GM12878 (cell line): ENCODE results near the gene TOB2. TPM values are rescaled to one million over a fixed set of nuclear protein-coding genes. Genes with fewer than 3 reads are reported as not detected.

Experiments
- ATAC-seq: fragments of 200-7000 bp; cut with Tn5 transposase; 3 replicates; pipeline ENCODE4 v1.9.1; 2020; ENCODE audit warnings: mild to moderate bottlenecking, moderate library complexity
- BruUV-seq: library from RNA; stranded (reverse); fragments of 400-500 nt; replicated peaks from 2 replicates; lab custom pipeline; 2021; lab: Mats Ljungman, UMichigan
- CTCF ChIA-PET: fragments of 300-600 bp; sonication (Branson Sonifier 250); formaldehyde crosslinking; extraction: SDS; loops from one replicate; lab custom pipeline; 2021; ENCODE audit warnings: inconsistent platforms; lab: Yijun Ruan, JAX
- POLR2A ChIA-PET: fragments of 350-600 bp; formaldehyde crosslinking; extraction: SDS; loops from one replicate; lab custom pipeline; 2021; ENCODE audit warnings: inconsistent platforms; lab: Charles Lee
- RAD21 ChIA-PET: fragments of 300-600 bp; sonication (Branson Sonifier 250); formaldehyde crosslinking; loops from one replicate; lab custom pipeline; 2023; ENCODE audit warnings: antibody characterized with exemption; ENCODE audit not compliant: unreplicated experiment; lab: Charles Lee
- SMC1A ChIA-PET: fragments of 300-600 bp; sonication (Branson Sonifier 250); formaldehyde crosslinking; loops from one replicate; lab custom pipeline; 2023; ENCODE audit not compliant: unreplicated experiment, uncharacterized antibody; lab: Charles Lee
- DNase-seq: peaks from one replicate; pipeline ENCODE4 v3.0.0-alpha.2; 2011; ENCODE audit warnings: low read depth, low spot score
- FAIRE-seq: peaks from 3 replicates; lab custom pipeline; 2011; peaks lifted over from hg19 to GRCh38; lab: Jason Lieb, UNC
- H2AFZ ChIP-seq: 2 replicates; pipeline ENCODE4 v1.6.0; 2011; ENCODE audit warnings: low read depth, low read length, control low read depth; ENCODE audit not compliant: control insufficient read depth
- H3K27ac ChIP-seq: 2 replicates; pipeline ENCODE4 v1.5.1; 2011; ENCODE audit warnings: control low read depth; ENCODE audit not compliant: control insufficient read depth, insufficient read depth
- H3K27me3 ChIP-seq, 2 experiments: replicated peaks in 1 of 2; 2 replicates each; pipeline versions ENCODE4 v1.6.0 to v1.6.1; 2011; ENCODE audit warnings: low read length in 1 of 2; ENCODE audit not compliant: control insufficient read depth in 2 of 2, insufficient read depth in 2 of 2
- H3K36me3 ChIP-seq, 2 experiments: 2 replicates each; pipeline ENCODE4 v1.5.1; 2011; ENCODE audit warnings: low read length in 1 of 2; ENCODE audit not compliant: control insufficient read depth in 2 of 2, insufficient read depth in 2 of 2
- H3K4me1 ChIP-seq: 2 replicates; pipeline ENCODE4 v1.6.1; 2011; ENCODE audit warnings: mild to moderate bottlenecking, low read length, moderate library complexity, mixed read lengths; ENCODE audit not compliant: control insufficient read depth, insufficient read depth
- H3K4me2 ChIP-seq: 2 replicates; pipeline ENCODE4 v1.6.0; 2011; ENCODE audit warnings: control low read depth; ENCODE audit not compliant: control insufficient read depth, insufficient read depth
- H3K4me3 ChIP-seq: fragments of 200-600 bp; sonication (generic); 2 replicates; pipeline ENCODE4 v1.5.1; 2016
- H3K79me2 ChIP-seq: 2 replicates; pipeline ENCODE4 v1.6.0; 2011; ENCODE audit warnings: low read length; ENCODE audit not compliant: control insufficient read depth, insufficient read depth
- H3K9ac ChIP-seq: 2 replicates; pipeline ENCODE4 v1.8.0; 2011; ENCODE audit warnings: low read length, control low read depth, mixed read lengths; ENCODE audit not compliant: control insufficient read depth, insufficient read depth
- H3K9me3 ChIP-seq: replicated peaks from 3 replicates; pipeline ENCODE4 v1.5.1; 2011; ENCODE audit warnings: mild to moderate bottlenecking, low read length; ENCODE audit not compliant: control insufficient read depth, insufficient read depth
- H4K20me1 ChIP-seq: 2 replicates; pipeline ENCODE4 v1.6.0; 2011; ENCODE audit not compliant: control insufficient read depth, insufficient read depth
- CHD4 ChIP-seq: fragments of 200-600 bp; sonication (generic); IDR thresholded peaks from 2 replicates; pipeline ENCODE4 v1.6.1; 2016; ENCODE audit warnings: mild to moderate bottlenecking
- KLF5 ChIP-seq: fragments of 450-650 bp; IDR thresholded peaks from 2 replicates; pipeline ENCODE4 v1.6.1; 2014; ENCODE audit warnings: mild to moderate bottlenecking; ENCODE audit not compliant: partially characterized antibody
- MEF2B ChIP-seq: fragments of 450-650 bp; IDR thresholded peaks from 2 replicates; pipeline ENCODE4 v1.6.1; 2018; ENCODE audit warnings: mild to moderate bottlenecking, moderate library complexity; ENCODE audit not compliant: partially characterized antibody, poor library complexity, severe bottlenecking
- NR2C1 ChIP-seq: fragments of 450-650 bp; IDR thresholded peaks from 2 replicates; pipeline ENCODE4 v1.6.1; 2017; ENCODE audit warnings: antibody characterized with exemption, mild to moderate bottlenecking, moderate library complexity
- POU2F2 ChIP-seq: IDR thresholded peaks from 3 replicates; pipeline ENCODE4 v1.6.1; 2011; ENCODE audit warnings: low read depth, mild to moderate bottlenecking, low read length, borderline replicate concordance
- WGBS: methylation state at CpG from one replicate; pipeline ENCODE4 v1.1.6; 2016; ENCODE audit warnings: low lambda C conversion rate; ENCODE audit not compliant: insufficient replicate concordance, insufficient coverage; ENCODE audit errors: missing lambda C conversion rate; 5-methylcytosine and 5-hydroxymethylcytosine counted together
- in situ Hi-C: fragments of 300-500 bp; cut with MboI; formaldehyde crosslinking; loops from 9 replicates; pipeline ENCODE4 v1.14.3; 2018; ENCODE audit warnings: mixed read lengths
- intact Hi-C: fragments of 100-400 bp; cut with micrococcal nuclease; formaldehyde crosslinking; loops from one replicate; pipeline ENCODE4 v1.14.2; 2022; ENCODE audit not compliant: unreplicated experiment
- polyA plus RNA-seq, 11 experiments: library from polyadenylated mRNA; depleted of rRNA in 4 of 11; unstranded in 6 of 11; stranded (reverse) in 5 of 11; fragments of >200 nt; fragmentation: Nextera tagmentation in 4 of 11; fragmentation: Illumina TruSeq in 1 of 11; extraction: Ambion mirVana in 4 of 11; extraction: Trizol in 1 of 11; gene quantifications; 1 replicate in 1 of 11; 2 replicates in 10 of 11; pipeline versions ENCODE4 v1.2.1 to v1.2.3, GENCODE V29; 2011 to 2016; ENCODE audit warnings: inconsistent platforms in 2 of 11, missing spikeins in 2 of 11, low read depth in 1 of 11
- total RNA-seq, 4 experiments: library from RNA; depleted of rRNA in 3 of 4; stranded (reverse); fragments of >200 nt in 3 of 4; fragmentation: Illumina TruSeq in 1 of 4; extraction: Trizol in 1 of 4; gene quantifications; 2 replicates each; pipeline versions ENCODE4 v1.2.1 to v1.2.3, GENCODE V29; 2013 to 2021
- TF ChIP-seq, protein P1 (sequence below): fragments of 150-350 bp; IDR thresholded peaks from 2 replicates; pipeline ENCODE4 v1.6.1; 2016; ENCODE audit warnings: low read depth, low read length
- TF ChIP-seq, protein P2 (sequence below): fragments of 450-650 bp; formaldehyde crosslinking; IDR thresholded peaks from 2 replicates; pipeline ENCODE4 v1.4.0; 2020; ENCODE audit warnings: mild to moderate bottlenecking, moderate library complexity

TOB2 gene
- total and polyA plus RNA-seq, 10 of the 15 experiments (the other 5 are each of a cell fraction or from before 2014, with no cell fraction given): 4.5 to 32.0 (median 15.1) TPM

DNA sequence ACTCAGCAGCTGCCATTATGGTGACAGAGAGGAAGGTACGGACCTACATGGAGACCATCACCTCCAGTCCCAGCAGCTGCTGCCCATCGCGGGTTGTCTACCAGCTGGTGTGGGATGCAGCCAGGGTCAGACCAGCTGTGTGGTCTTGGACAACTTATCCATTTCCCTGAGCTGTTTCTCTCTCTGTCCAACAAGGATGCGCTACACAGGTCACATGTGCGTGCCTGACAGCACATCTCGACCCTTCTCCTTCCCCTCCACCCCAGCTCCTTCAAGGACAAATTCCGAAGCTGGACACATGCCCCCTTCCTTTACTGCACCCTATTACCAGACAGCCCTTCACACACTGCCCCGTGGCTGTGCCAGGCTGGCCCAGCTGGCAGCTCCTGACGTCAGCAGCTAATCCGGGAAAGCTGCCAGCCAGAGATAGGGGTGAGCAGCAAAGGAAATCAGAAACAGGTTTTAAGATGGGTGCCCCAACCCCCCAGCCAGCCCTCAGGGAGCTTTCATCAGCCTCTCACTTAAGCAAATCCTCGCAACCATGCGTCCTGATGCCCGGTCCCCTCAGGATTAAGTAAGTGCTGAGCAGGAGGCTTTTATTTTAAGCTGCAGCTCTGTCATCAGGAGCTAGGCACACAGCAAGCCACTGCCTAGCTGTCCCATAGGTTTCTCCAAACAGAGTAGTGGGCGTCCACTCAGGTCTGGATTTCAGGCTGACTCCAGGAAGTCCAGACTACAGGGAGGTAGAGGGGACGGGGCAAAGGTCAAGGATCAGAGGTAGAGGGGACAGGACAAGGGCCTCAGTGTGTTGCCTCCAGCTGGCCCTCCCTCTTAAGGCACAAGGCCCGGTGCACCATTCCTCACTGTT is 44.6 kb downstream of the TOB2 start:
- intact Hi-C loops: no loop called here
- DNase-seq: no peak
- FAIRE-seq: no peak
- no TSS peak for BruUV-seq
- ChIA-PET SMC1A (interaction anchor here (0.7 to 4.7 kb wide), 12 partner anchors 43 to 150 kb away, joined by 3 to 62 read pairs (median 4); partner anchors contain the start of genes ACO2 and PHF5A), RAD21 (interaction anchor here (0.6 to 5.4 kb wide), 14 partner anchors 20 to 479 kb away, joined by 3 to 67 read pairs (median 7); partner anchors contain the start of genes ACO2, PHF5A, PMM1 and POLR3H), CTCF (interaction anchor here (0.6 to 7.8 kb wide), 20 partner anchors 17 to 185 kb away, joined by 3 to 141 read pairs (median 11); partner anchors contain the start of genes ACO2, PHF5A and POLR3H), POLR2A (interaction anchor here (0.5 to 0.9 kb wide), 3 partner anchors 9 to 148 kb away, joined by 3 read pairs; no protein-coding TSS in a partner anchor)
- no peak overlapping the region for H3K9ac ChIP-seq
- no peaks in the 10 kb centered on the region for H4K20me1 ChIP-seq
- H3K4me3 ChIP-seq: no peak overlapping the region
- H3K9me3 ChIP-seq: no peaks in the 10 kb centered on the region
- H3K4me1 ChIP-seq: peaks cover 14% of the 10 kb centered on the region
- in situ Hi-C loops: loop anchor here (5.0 kb wide), 1 partner anchor 115 kb away; no protein-coding TSS in a partner anchor
- H3K4me2 ChIP-seq: no peak overlapping the region
- TF ChIP-seq POU2F2: no peak
- no peak for TF ChIP-seq CHD4
- TF ChIP-seq, protein P1, sequence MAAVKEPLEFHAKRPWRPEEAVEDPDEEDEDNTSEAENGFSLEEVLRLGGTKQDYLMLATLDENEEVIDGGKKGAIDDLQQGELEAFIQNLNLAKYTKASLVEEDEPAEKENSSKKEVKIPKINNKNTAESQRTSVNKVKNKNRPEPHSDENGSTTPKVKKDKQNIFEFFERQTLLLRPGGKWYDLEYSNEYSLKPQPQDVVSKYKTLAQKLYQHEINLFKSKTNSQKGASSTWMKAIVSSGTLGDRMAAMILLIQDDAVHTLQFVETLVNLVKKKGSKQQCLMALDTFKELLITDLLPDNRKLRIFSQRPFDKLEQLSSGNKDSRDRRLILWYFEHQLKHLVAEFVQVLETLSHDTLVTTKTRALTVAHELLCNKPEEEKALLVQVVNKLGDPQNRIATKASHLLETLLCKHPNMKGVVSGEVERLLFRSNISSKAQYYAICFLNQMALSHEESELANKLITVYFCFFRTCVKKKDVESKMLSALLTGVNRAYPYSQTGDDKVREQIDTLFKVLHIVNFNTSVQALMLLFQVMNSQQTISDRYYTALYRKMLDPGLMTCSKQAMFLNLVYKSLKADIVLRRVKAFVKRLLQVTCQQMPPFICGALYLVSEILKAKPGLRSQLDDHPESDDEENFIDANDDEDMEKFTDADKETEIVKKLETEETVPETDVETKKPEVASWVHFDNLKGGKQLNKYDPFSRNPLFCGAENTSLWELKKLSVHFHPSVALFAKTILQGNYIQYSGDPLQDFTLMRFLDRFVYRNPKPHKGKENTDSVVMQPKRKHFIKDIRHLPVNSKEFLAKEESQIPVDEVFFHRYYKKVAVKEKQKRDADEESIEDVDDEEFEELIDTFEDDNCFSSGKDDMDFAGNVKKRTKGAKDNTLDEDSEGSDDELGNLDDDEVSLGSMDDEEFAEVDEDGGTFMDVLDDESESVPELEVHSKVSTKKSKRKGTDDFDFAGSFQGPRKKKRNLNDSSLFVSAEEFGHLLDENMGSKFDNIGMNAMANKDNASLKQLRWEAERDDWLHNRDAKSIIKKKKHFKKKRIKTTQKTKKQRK: no peak
- no peak for TF ChIP-seq KLF5
- TF ChIP-seq, protein P2, sequence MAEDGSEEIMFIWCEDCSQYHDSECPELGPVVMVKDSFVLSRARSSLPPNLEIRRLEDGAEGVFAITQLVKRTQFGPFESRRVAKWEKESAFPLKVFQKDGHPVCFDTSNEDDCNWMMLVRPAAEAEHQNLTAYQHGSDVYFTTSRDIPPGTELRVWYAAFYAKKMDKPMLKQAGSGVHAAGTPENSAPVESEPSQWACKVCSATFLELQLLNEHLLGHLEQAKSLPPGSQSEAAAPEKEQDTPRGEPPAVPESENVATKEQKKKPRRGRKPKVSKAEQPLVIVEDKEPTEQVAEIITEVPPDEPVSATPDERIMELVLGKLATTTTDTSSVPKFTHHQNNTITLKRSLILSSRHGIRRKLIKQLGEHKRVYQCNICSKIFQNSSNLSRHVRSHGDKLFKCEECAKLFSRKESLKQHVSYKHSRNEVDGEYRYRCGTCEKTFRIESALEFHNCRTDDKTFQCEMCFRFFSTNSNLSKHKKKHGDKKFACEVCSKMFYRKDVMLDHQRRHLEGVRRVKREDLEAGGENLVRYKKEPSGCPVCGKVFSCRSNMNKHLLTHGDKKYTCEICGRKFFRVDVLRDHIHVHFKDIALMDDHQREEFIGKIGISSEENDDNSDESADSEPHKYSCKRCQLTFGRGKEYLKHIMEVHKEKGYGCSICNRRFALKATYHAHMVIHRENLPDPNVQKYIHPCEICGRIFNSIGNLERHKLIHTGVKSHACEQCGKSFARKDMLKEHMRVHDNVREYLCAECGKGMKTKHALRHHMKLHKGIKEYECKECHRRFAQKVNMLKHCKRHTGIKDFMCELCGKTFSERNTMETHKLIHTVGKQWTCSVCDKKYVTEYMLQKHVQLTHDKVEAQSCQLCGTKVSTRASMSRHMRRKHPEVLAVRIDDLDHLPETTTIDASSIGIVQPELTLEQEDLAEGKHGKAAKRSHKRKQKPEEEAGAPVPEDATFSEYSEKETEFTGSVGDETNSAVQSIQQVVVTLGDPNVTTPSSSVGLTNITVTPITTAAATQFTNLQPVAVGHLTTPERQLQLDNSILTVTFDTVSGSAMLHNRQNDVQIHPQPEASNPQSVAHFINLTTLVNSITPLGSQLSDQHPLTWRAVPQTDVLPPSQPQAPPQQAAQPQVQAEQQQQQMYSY (CRISPR knock-in tag): no peak
- no peak for TF ChIP-seq MEF2B
- no peak for TF ChIP-seq NR2C1
- no peak overlapping the region for H2AFZ ChIP-seq
- H3K27ac ChIP-seq: no peak overlapping the region
- ATAC-seq: no peak
- H3K79me2 ChIP-seq: no peaks in the 10 kb centered on the region
- no peaks in the 10 kb centered on the region for H3K27me3 ChIP-seq
- 68% methylated on average over 16 of the region's 16 CpGs for WGBS
- no peaks in the 10 kb centered on the region for H3K36me3 ChIP-seq
